Stimulated activated CD8-positive, alpha-beta memory T cell treated with anti-CD3 and anti-CD28 coated beads, Interleukin-7, amount 100 ng/mL, for 4 hours (primary cell): ENCODE measurements around the gene ELOVL1.

Experiments used
- DNase-seq, 2 donors: peaks; one replicate each; pipeline ENCODE4 v3.0.0-alpha.2; 2020; ENCODE audit warnings: low read depth in 2 of 2

The ELOVL1 gene

GRCh38 chr1:43354936-43355335 is 12.9 kb downstream of the ELOVL1 start:
- DNase-seq = no peak

GRCh38 chr1:43354471-43354870 is 13.3 kb downstream of the ELOVL1 start:
- no peak for DNase-seq

- no peak for DNase-seq
These were observed 14.9 kb downstream of the ELOVL1 start for GRCh38 chr1:43352881-43353280.

GRCh38 chr1:43352351-43352705 is 15.5 kb downstream of the ELOVL1 start:
- no peak for DNase-seq

GRCh38 chr1:43351421-43352350 is 16.1 kb downstream of the ELOVL1 start:
- DNase-seq = no peak

- no peak for DNase-seq
These were observed 16.8 kb downstream of the ELOVL1 start for GRCh38 chr1:43350976-43351375.

GRCh38 chr1:43349594-43350306 is 18.1 kb downstream of the ELOVL1 start:
- DNase-seq = no peak

GRCh38 chr1:43348809-43349593 is 18.8 kb downstream of the ELOVL1 start:
- peak in 1 of 2 donors; percentile 50 for DNase-seq

GRCh38 chr1:43348343-43348808 is 19.4 kb downstream of the ELOVL1 start:
- DNase-seq = no peak

GRCh38 chr1:43346636-43347035 is 21.2 kb downstream of the ELOVL1 start:
- no peak for DNase-seq

GRCh38 chr1:43345120-43345519 is 22.7 kb downstream of the ELOVL1 start:
- DNase-seq = no peak

GRCh38 chr1:43344267-43344850 is 23.5 kb downstream of the ELOVL1 start:
- no peak for DNase-seq

GRCh38 chr1:43340559-43340958 is 27.3 kb downstream of the ELOVL1 start:
- DNase-seq = no peak

- no peak for DNase-seq
These were observed 28.1 kb downstream of the ELOVL1 start for GRCh38 chr1:43339584-43340232.

- no peak for DNase-seq
These were observed 29.8 kb downstream of the ELOVL1 start for GRCh38 chr1:43338001-43338400.

GRCh38 chr1:43337588-43337987 is 30.2 kb downstream of the ELOVL1 start, which contains the start of gene MPL:
MPL (plus strand) TSS chr1:43337818; CDS start chr1:43337849, 31 bp downstream.
- no peak for DNase-seq

GRCh38 chr1:43334453-43335205 is 33.2 kb downstream of the ELOVL1 start:
- DNase-seq = no peak

- no peak for DNase-seq
These were observed 36.1 kb downstream of the ELOVL1 start for GRCh38 chr1:43331688-43332087.

- DNase-seq = peak; percentile 9 to 19
These were observed 37.6 kb downstream of the ELOVL1 start for GRCh38 chr1:43329995-43330751.
